Measurements from ENCODE around the gene LRRC45.

The LRRC45 gene

DNA sequence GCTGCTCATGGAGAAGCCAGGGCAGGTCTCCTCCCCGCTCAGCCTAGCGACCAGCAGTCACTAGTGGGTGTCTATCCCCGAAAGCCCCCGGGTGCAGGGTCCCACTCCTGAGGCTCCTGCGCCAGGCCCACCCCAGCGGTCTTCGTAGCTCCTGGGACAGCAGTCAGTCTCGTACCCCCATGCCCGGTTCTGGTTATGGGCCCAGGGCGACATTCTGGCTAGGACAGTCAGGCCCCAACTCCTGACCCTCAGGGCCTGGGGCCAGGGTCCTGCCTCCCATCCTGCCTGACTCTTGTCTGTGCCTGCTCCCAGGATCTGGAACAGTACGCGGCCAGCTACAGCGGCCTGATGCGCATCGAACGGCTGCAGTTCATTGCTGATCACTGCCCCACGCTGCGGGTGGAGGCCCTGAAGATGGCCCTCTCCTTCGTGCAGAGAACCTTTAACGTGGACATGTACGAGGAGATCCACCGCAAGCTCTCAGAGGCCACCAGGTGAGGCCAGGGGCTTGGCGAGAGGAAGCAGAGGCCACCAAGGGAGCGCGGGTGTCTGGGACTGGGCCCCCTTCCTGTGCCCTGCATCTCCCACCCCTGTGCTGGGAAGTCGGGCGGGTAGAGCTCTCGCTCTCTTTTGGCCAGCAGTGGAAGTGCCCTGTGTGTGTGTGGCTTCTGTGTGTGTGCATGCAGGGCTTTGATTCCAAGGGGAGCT lies 30.6 kb downstream of the LRRC45 start:
- no peak for DNase-seq

DNA sequence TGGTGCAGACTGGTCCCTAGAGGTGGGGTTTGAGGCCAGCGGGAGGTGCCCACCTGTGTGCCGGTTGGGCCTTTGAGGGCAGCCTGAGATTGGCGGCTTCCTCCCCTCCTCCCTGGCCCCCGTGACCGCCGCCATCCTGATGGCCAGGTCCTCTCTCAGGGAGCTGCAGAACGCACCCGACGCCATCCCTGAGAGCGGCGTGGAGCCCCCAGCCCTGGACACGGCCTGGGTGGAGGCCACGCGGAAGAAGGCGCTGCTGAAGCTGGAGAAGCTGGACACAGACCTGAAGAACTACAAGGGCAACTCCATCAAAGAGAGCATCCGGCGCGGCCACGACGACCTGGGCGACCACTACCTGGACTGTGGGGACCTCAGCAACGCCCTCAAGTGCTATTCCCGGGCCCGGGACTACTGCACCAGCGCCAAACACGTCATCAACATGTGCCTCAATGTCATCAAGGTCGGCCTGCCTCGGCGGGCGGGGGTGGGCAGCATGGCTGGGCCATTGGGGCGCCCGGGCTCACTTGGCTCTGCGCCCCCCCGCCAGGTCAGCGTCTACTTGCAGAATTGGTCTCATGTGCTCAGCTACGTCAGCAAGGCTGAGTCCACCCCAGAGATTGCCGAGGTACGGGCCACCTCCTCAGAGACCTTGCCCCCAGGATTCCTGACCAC lies 31.4 kb downstream of the LRRC45 start:
- no peak for DNase-seq

DNA sequence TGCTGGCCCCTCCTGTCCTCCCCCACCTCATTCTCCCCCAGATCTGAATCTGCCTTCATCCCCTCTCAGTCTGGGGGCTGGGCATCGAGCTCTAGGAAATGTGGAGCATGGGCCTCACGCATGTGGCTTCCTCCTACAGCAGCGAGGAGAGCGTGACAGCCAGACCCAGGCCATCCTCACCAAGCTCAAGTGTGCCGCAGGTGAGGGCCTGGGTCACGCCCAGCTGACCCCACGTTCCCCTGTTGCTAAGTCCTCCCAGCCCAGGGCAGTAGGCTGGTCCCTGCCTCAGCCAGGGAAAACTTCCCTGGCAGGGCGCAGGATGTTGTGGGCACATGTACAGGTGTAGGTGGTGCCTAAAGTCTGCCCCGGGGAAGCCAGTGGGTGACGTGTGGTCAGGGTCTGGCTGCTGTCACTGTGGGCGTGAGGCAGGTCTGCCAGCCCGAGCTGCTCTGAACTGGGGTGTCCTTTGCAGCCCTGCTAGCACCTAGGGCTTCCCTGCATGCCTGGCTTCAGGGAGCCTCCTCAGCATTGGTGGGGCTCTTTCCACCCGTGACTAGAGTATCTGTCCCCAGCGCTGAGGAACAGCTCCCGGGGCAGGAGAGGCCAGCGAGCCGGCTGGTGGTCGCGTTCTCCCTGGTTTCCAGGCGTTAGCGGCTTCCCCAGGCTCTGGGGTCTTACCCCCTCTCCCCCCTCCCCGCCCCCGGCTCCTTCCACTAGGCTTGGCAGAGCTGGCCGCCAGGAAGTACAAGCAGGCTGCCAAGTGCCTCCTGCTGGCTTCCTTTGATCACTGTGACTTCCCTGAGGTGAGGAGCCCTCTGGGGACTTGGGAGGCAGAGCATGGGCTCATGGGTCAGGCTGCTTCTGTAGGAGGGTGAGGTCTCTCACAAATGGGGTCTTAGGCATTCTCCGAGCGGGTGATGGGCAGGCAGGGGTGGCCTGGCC lies 32.2 kb downstream of the LRRC45 start:
- no peak for DNase-seq

DNA sequence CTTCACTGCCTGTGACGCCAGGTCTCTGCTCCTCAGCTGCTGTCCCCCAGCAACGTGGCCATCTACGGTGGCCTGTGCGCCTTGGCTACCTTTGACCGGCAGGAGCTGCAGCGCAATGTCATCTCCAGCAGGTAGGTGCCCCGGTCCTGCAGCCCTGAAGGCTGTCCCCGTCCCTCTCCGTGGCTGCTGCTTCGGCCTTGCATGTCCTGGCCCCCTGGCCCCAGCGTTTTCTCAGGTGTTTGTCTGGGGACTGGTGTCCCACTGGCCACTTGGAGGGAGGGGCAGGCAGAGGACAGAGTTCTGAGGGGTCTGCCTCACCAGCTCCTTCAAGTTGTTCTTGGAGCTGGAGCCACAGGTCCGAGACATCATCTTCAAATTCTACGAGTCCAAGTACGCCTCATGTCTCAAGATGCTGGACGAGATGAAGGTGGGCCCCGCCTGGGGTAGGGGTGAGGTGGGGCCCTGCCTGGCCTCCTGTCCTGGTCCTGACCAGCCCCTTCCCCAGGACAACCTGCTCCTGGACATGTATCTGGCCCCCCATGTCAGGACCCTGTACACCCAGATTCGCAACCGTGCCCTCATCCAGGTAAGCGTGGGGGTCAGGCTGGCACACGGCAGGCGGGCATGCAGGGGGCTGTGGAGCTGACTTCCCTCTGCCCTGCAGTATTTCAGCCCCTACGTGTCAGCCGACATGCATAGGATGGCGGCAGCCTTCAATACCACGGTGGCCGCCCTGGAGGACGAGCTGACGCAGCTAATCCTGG lies 33.0 kb downstream of the LRRC45 start:
- DNase-seq, result no peak

DNA sequence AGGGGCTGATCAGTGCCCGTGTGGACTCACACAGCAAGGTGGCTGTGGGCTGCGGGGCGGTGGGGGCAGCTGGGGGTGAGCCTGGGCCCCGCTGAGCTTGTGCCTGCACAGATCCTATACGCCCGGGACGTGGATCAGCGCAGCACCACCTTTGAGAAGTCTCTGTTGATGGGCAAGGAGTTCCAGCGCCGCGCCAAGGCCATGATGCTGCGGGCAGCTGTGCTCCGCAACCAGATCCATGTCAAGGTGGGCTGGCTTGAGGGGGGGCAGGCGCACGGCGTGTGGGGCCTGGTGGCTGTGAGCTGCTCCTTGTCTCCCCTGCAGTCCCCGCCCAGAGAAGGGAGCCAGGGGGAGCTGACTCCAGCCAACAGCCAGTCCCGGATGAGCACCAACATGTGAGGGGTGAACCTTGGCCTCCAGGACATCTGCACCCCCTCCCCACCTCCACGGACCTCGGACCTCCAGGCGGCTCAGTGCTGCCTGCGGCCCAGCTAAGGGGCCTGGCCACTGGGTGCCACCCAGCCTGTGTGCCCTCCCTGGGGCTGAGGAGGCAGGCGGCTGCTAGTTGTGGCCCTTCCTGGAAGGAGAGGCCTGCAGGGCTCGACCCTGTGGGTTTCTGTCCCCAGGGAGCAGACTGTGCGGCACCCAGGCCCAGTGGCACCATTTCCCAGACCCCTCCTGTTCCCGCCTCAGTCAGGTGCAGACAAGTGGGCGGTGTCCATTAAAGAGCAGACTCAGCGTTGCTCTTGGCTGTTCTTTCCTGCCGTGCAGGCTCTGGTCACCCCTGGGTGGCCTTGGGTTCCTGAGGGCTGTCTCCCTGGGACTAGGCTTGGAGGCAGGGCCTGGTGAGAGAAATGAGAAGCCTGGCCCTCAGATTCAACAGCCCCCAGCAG lies 33.9 kb downstream of the LRRC45 start:
- DNase-seq, result no peak

DNA sequence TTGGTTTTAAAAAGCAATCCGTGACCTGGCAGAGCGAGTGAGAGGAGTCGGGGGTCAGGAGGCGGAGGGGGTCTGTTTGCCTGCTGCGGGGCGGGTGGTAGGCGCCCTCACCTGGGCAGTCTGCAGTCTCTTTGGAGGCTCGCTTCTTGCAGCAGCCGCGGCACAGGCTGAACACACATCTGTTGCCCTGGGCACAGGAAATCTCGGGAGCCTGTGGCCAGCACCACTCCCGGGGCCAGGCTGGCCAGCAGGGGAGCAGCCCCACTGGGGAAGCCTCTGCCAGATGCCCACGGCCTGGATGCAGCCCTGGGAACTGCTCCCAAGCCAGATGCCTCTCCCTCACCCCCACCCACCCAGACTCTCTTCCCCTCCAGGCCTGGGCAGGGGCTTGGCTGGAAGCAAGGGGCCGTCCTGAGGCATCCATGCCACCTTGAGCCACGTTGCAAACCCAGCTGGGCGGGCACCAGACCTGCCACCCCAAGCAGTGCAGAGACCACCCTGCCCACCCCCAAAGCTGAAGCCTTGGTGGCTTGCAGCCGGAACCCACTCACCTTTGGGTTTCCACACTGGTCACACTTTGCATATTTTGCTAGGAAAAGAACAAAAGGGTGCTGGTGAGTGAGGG lies 35.2 kb downstream of the LRRC45 start:
- DNase-seq, result no peak

DNA sequence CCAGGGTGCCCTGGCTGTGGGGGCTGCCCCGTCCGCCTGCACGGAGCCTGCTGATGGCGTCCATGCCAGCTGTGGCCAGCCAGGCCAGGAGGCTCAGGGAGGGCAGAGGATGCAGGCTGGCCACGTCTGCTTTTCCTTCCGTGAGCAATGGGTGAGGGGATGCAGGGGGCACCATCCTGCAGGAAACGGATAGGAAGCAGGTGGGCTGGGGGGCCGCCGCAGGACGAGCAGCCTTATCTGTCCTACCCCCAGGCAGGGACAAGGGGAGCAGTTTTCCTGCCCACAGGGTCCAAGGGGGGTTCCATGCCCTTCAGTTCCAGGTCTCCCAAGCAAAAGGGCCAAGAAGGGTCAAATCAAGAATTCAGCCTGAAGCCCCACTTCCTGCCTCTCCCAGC lies 35.7 kb downstream of the LRRC45 start:
- DNase-seq, result no peak

DNA sequence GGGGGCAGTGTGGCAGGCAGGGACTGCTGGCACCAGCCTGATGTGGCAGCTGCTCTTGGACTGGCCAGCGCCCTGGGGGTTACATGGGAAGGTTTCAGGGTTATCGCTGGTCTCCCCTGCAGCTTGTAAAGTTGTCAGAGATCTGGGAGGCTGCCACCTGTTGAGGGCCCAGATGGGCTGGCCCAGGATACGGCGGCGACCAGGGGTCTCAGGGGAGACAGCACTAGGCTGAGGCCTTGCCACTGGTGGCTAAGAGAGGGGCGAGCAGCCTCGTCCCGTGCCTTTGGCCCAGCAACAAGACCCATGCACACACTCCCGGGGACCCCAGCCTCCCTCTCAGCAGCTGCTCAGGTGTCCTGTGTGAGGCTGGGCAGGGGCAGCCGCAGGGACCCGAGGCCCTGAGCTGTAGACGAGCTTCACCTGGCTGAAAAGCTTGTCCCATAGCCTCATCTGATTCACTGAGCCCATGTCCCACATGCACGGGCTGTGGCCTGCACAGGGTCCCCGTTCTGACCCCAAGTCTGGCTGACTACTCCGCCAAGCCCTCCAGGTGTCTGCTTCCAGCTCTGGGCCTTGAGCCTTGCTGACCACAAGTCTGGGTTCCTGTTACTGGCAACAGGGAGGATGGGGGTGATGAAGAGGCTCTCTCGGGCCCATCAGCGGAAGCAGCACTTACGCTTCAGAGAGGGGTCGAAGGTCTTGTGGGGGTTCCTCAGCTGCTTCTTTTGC lies 36.3 kb downstream of the LRRC45 start:
- no peak for DNase-seq

DNA sequence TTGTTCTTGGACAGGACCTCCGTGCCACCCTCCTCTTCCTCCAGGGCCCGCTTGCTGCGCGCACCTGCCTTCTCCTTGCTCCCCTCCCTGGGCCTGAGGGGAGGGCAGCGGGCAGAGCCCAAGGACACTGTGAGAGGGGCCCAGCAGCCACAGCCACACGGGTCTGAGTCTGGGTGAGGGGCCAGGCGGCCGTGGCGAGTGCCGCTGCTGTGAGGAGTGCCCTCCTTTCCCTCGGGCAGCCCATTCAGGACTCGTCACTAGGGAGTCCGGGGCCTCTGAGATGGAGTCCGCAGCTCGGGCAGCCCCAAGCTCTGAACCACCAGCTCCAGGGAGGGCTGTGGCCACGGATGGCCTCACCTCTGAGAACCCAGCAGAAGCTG lies 36.9 kb downstream of the LRRC45 start:
- DNase-seq, result no peak

DNA sequence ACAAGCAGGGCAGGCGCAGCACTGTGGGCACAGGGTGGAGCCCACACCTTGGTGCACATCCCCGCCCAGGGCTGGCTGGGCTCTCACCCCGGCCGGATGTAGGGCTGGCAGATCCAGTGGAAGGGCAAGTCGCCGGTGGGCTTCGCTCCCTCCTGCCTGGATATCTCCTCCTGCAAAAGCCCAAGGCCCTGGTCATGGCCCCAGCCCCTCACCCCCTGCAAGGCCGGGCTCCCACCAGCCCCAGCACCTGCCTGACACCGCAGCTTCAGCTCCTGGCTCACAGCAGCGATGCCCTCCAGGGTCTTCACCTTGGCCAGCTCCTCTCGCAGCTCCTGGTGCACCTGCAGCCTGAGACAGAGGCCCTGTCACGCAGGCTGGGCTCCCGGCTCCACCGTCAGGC lies 37.5 kb downstream of the LRRC45 start:
- DNase-seq, result no peak

DNA sequence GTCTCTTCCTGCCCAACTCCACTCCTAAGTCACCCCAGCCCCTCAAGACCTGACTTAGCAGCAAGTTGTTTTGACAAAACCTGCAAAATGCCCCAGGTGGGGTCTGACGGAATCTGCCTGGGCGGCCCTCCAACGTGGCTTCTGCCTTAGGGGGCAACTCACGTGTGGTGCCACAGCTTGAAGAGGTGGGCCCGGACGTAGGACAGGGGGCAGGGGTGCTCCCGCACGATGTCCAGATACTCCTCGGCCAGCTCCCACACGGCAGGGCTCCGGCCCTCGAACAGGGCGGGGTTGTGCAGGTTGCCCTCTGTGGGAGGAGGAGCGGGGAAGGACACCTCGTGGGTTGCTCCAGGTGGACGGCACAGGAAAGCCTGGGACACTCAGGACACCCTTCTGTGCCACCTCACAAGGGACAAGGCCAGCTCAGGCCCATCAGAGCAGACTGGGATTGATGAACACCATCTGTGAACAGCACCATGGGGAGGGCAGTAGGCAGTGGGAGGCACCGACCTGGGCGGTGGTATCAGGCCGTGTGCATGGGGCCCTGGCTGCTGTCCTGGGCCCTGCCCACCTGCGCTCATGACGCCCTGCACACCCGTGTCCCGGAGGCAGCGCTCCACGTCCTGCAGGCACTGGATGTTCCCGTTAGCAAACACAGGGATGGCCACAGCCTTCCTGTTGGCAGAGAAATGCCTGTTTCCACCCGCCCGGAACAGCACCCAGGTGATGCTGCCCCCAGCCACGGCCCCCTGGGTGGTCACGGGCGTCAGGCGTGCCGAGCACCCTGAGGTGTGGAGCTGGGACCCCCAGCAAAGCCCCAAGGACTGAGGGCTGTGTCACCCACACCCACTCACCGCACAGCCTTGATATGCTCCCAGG lies 38.2 kb downstream of the LRRC45 start:
- DNase-seq, result no peak

DNA sequence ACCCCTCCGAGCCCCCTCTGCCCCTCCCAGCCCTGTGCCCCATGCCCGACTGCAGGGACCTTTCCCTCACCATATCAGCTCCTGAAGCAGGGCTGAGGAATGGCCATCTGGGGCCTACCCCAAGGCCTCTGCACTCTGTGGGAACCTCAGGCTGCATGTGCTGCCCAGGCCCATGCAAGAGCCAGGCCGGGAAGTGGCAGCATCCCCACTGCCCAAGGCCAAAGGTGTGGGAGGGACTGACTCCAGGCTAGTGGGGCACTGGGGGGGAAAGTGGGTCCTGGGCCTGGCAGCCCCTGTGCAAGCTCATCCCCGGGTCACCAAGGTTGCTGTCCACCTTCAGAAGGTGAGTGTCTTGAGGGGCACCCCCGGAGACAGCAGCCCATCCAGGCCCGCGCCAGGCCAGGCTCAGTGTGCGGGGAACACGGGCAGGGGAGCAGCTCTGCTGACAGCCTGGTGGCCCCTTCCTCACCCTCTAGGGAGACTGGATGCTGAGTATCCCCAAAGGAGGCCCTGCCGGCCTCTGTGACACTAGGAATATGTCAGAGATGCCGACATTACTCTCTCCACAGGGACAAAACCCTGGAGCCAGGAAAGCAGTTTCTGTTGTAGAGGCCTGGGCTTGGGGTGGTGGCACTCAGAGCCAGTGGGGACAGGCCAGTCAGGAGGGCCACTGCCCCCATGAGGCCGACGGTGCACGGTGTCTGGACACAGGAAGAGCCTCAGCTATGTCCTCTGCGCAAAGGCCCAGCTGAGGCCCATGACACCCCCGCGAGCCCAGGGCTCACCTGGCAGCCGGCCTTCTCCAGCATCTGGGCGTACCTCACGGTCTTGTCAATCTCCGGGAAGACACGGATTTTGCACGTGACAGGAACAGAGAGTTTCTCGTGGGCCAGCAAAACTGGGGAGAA lies 39.2 kb downstream of the LRRC45 start:
- no peak for DNase-seq

DNA sequence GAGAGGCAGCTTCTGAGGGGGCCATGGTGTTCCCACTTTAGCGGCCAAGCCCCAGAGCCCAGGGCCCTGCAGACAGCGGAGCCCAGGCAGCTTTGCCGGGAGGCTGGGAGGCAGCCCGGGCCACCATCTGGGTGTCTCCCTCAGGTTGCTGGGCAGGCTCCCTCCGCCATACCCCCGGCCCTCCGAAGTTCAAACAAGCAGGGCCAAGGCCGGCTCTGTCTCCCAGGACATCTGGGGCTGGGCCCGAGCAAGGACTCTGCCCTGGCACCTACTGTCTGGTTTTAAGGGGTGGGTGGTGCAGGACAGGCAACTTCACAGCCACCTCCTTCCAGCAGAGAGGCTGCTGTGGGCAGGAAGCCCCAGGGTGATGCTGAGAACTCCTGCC lies 39.9 kb downstream of the LRRC45 start:
- no peak for DNase-seq

DNA sequence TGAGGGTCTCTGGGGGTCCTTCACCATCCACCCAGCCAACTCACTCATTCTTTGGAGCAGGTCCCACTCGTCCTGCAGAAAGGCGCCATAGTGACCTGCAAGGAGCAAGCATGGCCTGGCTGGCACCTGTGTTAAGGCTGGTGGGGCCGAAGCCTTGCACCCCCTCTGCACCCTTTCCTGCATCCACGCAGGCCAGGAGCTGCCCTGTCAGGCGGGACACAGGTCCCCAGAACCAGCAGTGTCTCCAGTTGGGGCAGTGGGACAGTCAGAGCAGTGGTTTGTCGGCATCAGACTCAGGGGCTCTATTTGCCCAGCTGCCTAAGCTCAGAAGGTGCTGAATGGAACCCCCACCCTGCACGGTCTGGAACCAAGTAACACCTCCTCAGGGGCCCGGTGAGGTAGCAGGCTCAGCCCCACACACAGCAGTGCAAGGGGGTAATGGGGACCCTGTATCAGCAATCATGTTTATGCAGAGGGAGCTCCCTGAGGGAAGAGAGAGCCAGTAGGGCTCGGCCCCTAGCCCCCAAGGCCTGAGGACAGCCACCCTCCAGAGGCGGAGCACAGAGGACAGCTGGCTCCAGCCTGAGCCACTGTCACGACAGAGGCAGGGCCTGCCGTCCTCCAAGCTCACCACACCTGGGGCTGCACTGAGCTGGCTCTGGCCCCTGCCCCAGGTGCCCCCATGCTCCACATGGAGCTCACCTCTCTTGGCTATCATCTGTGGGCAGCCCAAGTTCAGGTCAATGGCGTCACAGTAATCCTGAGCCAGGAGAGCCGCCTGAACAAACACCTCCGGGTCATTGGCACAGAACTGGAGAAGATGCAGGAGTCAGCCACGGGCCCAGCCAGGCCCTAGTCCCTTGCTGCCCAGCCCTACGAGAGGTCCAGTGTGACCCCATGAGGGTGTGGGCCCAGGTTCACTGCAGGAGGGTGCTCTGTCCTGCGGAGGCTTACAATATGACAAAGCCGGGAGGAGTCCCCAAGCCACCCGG lies 40.6 kb downstream of the LRRC45 start:
- no peak for DNase-seq

DNA sequence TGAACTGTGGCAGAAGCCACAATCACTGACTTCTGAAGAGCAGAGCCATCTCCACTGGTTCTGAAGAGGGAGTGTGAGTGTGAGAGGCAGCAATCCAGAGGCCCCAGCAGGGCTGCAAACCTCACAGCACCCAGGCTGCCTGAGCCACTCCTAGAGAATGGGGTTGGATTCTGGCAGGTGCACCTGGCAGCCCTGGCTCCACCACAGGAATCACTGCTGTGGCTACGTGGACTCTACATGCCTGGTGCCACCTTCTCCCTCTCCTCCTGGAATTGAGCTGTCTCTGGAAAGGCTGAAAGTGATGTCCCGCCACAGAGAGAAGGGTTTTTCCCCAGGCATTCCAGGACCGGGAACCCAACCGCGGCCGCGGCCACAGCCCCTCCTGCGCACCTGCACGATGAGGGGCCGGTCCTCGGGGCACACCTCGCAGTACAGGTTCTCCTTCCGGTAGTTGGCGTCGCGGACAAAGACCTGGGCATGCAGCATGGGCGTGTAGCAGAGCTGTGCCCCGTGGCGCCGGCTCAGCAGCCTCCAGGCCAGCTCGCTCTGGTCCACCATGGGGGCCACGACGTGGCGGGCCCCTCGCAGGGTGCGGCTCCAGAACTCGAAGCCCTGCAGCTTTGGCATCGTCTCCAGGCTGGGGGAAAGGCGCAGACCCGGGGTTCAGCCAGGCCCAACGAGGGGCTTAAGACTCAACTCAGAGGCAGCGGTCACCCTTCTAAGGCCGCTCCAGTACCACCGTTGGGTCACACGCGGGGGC lies 41.5 kb downstream of the LRRC45 start:
- DNase-seq, result no peak

DNA sequence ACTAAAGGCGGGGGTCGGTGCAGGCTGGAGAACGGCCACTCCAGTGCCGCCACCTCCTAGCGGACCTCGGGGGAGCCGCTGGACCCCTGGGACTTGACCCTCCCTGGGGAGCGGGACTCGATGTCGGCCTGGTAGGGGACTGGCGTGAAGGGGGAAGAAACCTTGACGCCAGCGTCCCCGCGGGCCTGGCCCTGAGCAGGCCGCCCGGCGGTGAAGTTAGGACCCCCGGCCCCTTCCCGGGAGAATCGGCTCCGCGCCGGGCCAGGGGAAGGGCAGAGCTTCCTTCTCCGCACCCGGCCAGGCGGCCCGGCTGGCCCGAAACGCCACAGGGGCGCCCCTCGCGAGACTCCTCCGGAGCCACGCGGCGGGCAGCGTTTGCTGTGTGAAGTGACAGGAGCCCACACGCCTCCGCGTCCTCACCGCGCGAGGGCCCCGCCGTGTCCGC lies 42.1 kb downstream of the LRRC45 start:
- DNase-seq, result no peak

All from stimulated activated CD4-positive, alpha-beta T cell treated with anti-CD3 and anti-CD28 coated beads, Interleukin-2, amount 100 ng/mL, for 48 hours (primary cell).